Activated T-cell treated with anti-CD3 and anti-CD28 coated beads for 48 hours (primary cell): Measurements from ENCODE around the gene MAP3K13.
"Not testable (repeated sequence)": the region's sequence is repeated elsewhere in the genome, so short reads cannot be mapped to it uniquely, and the experiment has no call there.

ENCODE experiments used
- DNase-seq: peaks from one replicate; pipeline ENCODE4 v3.0.0-alpha.2; 2020; ENCODE audit warnings: low read depth

The MAP3K13 gene

DNA sequence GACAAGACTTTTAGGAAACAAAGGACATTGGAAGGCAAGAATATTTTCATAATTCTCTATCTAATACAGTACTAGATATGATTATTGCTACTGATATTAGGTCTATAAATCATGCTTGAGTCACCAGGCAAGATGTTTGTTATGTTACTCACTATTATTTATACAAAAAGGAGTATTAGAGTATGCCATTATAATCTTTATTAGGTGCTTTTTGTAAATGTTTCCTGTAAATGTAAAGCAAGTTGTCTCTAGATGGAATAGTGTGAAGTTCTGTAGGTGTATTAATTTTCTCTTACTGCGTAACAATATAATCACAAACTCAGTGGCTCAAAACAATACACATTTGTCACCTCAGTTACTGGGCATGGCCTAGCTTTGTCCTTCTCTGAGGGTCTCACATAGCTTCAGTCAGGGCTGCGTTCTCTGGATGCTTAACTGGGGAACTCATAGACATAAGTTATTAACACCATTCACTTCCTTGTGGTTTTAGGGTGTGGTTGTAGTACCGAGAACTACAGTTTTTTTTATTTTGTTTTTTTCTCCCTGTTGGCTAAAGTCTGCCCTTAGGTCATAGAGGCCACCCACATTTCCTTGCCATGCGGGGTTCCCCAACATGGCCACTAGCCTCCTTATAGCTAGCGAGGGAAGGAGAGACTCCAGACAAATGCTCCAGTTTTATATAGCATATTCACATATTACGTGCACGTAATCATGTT lies 20.3 kb upstream of the MAP3K13 start:
- DNase-seq, result no peak

DNA sequence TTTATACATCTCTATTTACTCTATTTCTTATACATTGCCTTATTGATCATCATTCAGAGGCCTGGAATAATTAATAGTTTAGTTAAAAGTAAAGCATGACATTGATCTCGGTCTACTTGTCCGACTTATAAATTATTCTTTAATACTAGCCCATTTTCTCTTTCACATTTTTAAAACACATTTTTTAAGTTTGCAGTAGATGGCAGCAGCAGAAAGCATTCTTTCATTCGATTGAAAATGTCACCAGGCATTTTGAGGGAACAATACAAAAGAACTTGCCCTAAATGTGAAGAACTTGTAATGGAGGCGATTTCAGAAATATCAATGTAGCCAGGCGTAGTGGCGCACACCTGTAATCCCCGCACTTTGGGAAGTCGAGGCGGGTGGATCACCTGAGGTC lies 15.5 kb upstream of the MAP3K13 start:
- DNase-seq, result no peak

GRCh38 chr3:185350841-185351240 lies 12.1 kb upstream of the MAP3K13 start:
- no peak for DNase-seq

DNA sequence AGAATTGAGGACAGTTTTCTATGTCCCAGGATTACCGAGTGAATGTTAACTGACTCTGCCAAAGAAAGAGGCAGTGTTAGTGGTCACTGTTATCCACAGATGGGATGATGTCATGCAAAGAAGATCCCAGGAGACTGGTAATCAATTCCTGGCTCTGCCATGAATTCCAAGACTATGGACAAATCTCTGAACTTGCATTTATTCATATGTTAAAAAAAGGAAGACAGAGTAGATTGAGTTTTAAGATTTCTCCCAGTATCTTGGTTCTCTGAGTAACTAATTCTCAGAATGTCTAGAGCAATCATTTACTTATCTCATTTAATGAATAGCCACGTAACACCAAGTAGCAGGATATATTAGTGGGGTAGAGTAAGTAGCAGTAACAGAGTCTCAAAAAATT lies 11.5 kb upstream of the MAP3K13 start:
- no peak for DNase-seq

DNA sequence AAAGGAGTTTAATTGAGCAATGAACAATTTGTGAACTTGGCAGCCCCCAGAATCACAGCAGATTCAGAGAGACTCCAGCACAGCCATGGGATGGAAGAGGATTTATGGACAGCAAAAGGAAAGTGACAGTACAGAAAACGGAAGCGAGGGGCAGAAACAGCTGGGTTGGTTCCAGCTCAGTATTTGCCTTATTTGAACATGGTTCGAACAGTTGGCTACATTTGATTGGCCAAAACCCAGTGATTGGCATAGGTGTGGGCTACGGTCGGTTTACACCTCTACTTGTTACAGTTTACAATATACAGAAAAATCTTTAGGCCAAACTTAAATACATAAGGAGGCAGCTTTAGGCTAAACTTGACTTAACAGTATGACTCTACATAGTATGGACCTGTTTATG lies 9.7 kb upstream of the MAP3K13 start:
- no peak for DNase-seq

GRCh38 chr3:185353823-185354614 lies 8.9 kb upstream of the MAP3K13 start:
- DNase-seq, result peak; percentile 66

GRCh38 chr3:185356499-185356898 lies 6.4 kb upstream of the MAP3K13 start:
- no peak for DNase-seq

DNA sequence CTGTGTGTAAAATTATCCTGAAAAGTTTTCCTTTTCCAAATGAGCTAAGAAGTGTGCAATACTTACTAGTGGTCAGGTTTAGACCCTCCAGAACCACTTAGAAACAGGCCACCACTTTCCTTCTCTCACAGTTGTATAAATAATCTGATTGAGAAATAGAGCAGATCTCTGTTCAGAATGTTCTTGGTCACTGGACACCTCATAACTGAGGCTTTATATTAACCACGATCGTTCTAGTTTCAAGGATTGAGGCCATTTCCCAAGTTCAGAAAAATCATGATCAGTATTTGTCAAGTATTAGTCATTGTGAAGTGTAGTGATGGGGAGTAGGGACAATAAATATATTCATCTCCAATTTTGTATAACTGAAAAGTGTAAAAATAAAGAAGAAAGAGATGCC lies 1.0 kb upstream of the MAP3K13 start:
- no peak for DNase-seq

DNA sequence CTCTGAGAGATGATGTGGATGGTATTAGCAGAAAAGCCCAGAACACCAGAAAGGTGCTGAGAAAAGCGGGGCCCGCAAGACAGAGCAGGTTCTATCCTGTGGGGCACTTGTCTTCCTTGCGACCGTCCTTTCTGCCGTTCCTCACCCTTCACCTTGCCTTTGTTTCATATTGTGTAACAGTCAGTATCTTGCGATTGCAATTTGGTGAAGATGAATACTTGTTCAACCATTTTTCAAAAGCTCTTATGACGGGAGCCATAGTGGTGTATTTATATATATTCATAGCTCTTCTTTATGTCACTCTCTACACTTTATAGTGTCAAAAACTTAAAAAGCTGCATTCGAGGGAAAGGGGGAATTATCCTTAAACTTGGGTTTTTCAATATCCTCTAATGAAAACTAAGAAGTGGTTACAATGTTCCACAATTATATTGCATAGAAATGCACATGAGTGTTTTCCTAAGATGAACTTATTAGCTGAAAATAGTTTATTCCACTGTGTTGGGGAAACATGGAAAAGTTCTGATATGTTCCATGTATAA lies 797 bp downstream of the MAP3K13 start:
- no peak for DNase-seq

GRCh38 chr3:185365291-185366073 lies 2.5 kb downstream of the MAP3K13 start:
- no peak for DNase-seq

- DNase-seq, result no peak
Measured at GRCh38 chr3:185366074-185366335, 3.1 kb downstream of the MAP3K13 start.

- no peak for DNase-seq
Measured at GRCh38 chr3:185366913-185367312, 4.0 kb downstream of the MAP3K13 start.

GRCh38 chr3:185370349-185370748 lies 7.4 kb downstream of the MAP3K13 start:
- DNase-seq, result not testable (repeated sequence)

- DNase-seq, result no peak
Measured at GRCh38 chr3:185371306-185372074, 8.6 kb downstream of the MAP3K13 start.

- no peak for DNase-seq
Measured at GRCh38 chr3:185381320-185382058, 18.6 kb downstream of the MAP3K13 start.

DNA sequence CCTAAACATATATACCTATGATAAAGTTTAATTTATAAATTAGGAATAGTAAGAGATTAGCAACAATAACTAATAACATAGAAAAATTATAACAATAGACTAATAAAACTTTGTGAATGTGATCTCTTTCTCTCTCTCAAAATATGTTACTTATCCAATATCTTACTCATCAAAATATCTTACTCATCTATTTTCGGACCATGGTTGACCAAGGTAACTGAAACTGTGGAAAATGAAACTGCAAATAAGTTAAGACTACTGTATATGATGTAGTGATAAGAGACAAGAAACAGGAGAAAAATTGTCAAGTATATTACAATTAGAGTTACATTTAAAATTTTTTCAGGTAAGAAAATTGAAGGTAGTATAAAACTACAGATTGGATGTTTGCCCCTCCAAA lies 19.2 kb downstream of the MAP3K13 start:
- DNase-seq, result no peak

GRCh38 chr3:185386515-185386914 lies 23.6 kb downstream of the MAP3K13 start:
- DNase-seq, result not testable (repeated sequence)

DNA sequence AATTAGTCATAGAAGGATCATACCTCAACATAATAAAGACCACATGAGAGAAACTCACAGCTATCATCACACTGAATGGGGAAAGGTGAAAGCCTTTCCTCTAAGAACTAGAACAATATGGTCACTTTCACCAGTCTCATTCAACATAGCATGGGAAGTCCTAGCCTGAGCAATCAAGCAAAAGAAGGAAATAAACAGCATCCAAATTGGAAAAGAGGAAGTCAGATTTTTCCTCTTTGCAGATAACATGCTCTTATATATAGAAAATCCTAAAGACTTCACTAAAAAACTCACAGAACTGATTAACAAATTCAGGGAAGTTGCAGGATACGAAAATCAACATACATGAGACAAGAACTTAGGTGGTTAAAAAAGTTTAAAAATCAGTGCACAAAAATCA lies 24.7 kb downstream of the MAP3K13 start:
- no peak for DNase-seq

DNA sequence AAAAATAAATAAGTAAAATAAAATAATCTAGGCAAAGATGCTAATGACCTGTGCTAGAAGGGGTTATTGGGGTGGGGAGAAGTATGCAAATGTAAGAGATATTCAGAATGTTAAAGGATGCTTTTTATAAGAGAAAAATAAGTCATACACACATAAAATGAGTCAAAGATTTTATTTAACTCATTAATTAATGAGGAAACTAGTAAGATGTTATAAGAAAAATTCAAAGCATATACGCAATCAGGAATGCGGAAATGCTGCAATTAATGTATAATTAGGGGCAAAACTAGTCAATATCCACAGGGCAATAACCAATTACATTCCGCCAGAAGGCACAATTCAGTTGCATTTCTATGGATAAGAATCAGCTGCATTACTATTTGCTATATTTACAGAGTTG lies 30.1 kb downstream of the MAP3K13 start:
- DNase-seq, result no peak

DNA sequence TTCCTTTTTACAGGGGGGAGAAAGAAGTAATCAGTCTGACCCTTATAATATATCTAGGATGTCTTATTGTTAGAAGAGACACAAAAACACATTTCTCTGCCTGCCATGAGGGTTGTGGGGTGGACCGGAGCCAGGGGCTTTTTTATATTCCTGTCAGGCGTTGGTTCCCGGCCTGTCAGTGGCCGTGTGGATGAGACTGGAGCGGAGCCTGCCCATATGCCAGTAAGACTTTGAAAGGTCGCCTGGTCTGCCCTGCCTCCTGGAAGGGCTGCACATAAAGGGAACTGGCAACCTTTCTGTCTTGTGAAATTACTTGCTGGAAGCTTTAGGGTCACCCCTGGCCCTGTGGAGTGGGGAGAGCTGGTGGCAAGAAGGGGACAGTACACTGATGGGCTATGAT lies 34.7 kb downstream of the MAP3K13 start:
- no peak for DNase-seq
